Measurements from ENCODE around the gene CWC22.

DNA sequence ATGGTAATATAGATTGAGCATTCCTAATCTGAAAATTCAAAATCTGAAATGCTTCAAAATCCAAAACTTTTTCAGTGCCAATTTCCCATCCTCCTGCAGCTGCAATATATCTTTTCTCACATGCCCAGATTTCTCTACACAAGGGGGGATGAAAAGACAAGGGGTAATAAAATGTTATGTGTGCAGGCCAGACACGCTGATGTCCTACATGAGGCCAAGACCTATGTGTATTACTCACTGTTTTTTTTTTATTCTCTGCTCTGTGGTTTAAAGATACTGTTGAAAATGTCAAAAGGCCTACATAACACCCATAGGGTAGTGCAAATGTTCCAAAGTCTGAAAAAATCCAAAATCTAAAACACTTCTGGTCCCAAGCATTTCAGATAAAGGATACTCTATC, 41.2 kb upstream of the CWC22 start:
- TF ChIP-seq YY1 (IDR thresholded peaks at IDR 0.05; ENCODE audit: insufficient read depth, insufficient read length) (no peak), ZNF274 (IDR thresholded peaks at IDR 0.05; ENCODE audit: low read depth, low read length) (no peak), SUZ12 (IDR thresholded peaks at IDR 0.05; ENCODE audit: extremely low read depth, insufficient read depth, insufficient read length) (no peak)
